HEK293T (cell line): ENCODE data around the gene NAPA.

Source experiments
- BHLHE40 ChIP-seq: fragments of 450-650 bp; IDR thresholded peaks from 2 replicates; pipeline ENCODE4 v1.6.1; 2016; ENCODE audit warnings: mild to moderate bottlenecking, moderate library complexity, borderline replicate concordance
- CTBP1 ChIP-seq: fragments of 450-650 bp; IDR thresholded peaks from 2 replicates; pipeline ENCODE4 v1.6.1; 2016; ENCODE audit warnings: borderline replicate concordance
- ELF4 ChIP-seq: fragments of 450-650 bp; IDR thresholded peaks from 2 replicates; pipeline ENCODE4 v1.6.1; 2017; ENCODE audit warnings: antibody characterized with exemption
- FOXM1 ChIP-seq: fragments of 450-650 bp; IDR thresholded peaks from 2 replicates; pipeline ENCODE4 v1.6.1; 2017; ENCODE audit warnings: mild to moderate bottlenecking, borderline replicate concordance
- SP1 ChIP-seq: fragments of 450-650 bp; IDR thresholded peaks from 2 replicates; pipeline ENCODE4 v1.6.1; 2017
- SUZ12 ChIP-seq: fragments of 450-650 bp; IDR thresholded peaks from 2 replicates; pipeline ENCODE4 v1.6.1; 2016; ENCODE audit warnings: mild to moderate bottlenecking
- ZNF384 ChIP-seq: fragments of 450-650 bp; IDR thresholded peaks from 2 replicates; pipeline ENCODE4 v1.6.1; 2016

GRCh38 chr19:47505506-47505905 lies 9.4 kb downstream of the NAPA start:
- TF ChIP-seq SUZ12, result no peak
- TF ChIP-seq CTBP1, result no peak
- no peak for TF ChIP-seq BHLHE40
- no peak for TF ChIP-seq ZNF384
- no peak for TF ChIP-seq SP1
- no peak for TF ChIP-seq ELF4
- no peak for TF ChIP-seq FOXM1
